Epithelial cell of esophagus (primary cell): ENCODE data around the gene PTPRN2.

ENCODE experiments used
- DNase-seq: peaks from one replicate; pipeline ENCODE4 v3.0.0; 2010; ENCODE audit warnings: low read depth
- H3K4me3 ChIP-seq: 2 replicates; pipeline ENCODE4 v1.5.1; 2011; ENCODE audit warnings: mild to moderate bottlenecking, low read length, control low read depth
- TF ChIP-seq, protein P1 (sequence below): IDR thresholded peaks from 2 replicates; pipeline ENCODE4 v1.5.1; 2011; ENCODE audit warnings: low read depth, mild to moderate bottlenecking, low read length, control low read depth, inconsistent platforms; ENCODE audit not compliant: insufficient read depth; ENCODE audit errors: missing control alignments

PTPRN2 gene

GRCh38 chr7:157689269-157690057 lies 898.2 kb downstream of the PTPRN2 start:
- H3K4me3 ChIP-seq: no peak overlapping the region
- DNase-seq: no peak
- TF ChIP-seq, protein P1, sequence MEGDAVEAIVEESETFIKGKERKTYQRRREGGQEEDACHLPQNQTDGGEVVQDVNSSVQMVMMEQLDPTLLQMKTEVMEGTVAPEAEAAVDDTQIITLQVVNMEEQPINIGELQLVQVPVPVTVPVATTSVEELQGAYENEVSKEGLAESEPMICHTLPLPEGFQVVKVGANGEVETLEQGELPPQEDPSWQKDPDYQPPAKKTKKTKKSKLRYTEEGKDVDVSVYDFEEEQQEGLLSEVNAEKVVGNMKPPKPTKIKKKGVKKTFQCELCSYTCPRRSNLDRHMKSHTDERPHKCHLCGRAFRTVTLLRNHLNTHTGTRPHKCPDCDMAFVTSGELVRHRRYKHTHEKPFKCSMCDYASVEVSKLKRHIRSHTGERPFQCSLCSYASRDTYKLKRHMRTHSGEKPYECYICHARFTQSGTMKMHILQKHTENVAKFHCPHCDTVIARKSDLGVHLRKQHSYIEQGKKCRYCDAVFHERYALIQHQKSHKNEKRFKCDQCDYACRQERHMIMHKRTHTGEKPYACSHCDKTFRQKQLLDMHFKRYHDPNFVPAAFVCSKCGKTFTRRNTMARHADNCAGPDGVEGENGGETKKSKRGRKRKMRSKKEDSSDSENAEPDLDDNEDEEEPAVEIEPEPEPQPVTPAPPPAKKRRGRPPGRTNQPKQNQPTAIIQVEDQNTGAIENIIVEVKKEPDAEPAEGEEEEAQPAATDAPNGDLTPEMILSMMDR: no peak

DNA sequence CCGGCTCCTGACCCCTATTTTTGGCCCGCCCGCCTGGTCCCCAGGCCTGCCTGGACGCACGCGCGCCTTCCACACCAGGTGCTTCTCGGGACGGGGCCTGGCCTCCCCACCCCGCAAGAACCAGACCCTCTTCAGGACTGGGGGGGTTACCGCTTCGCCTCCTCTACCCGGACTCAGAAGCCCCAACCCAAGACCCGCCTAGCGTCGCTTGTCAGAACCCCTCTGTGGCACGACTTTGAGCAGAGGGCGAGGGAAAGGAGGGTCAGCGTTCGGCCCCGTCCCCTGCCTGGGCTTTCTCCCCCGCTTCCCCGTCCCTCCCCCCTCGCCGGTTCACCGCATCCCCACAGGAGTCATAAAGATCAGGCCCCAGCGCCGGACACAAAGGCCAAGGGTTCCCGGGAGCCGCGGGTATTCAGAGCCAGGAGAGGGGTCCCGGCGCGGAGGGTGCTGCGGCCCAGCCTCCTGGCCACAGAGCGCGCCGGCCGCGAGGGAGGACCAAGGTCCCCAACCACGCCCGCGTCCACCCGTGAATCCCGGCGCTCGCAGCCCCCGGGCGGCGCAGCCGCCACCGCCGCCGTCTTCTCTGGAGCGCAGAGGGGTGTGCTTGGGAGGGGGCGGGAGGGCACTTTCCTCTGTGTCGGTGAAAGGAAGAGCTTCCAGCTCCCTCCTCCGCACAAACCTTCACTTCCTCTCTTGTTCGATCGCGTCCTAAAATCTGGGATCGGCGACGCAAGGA lies 898.9 kb downstream of the PTPRN2 start:
- no peak overlapping the region for H3K4me3 ChIP-seq
- DNase-seq: no peak
- TF ChIP-seq, protein P1: no peak

DNA sequence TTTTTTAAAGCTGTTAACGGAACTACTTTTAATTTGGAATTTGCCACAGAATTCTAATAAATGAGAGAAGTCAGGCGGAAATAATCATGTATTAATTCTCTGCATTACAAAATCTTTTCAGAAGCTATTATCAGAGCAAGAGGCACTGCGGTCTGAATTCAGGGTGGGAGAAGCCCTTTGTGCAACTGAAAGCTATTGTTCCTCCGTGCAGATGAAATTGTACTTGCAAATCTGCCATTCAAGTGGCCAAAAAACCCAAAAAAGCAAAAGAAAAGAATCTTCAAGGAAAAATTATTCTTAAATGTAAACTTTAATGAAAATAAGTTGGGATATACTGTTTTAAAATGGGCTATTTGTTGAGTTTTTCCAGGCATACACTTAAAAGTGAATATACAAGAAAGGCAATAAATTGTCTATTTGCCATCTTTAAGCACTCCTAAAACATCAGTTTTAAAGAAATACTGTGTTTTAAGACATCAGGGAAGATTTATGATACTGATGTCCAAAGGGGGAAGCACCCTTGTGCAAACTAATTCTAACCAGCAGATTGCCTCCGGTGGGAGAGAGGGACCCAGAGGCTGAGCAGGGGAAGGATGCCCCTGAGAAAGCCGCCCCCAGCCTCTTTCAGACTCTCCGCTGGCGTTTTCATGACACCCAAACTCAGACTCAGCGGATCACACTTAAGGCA lies 899.6 kb downstream of the PTPRN2 start:
- TF ChIP-seq, protein P1: no peak
- no peak overlapping the region for H3K4me3 ChIP-seq
- DNase-seq: no peak

- DNase-seq: no peak
- TF ChIP-seq, protein P1: no peak
- no peak overlapping the region for H3K4me3 ChIP-seq
Measured at GRCh38 chr7:157687158-157687557, 900.5 kb downstream of the PTPRN2 start.

- TF ChIP-seq, protein P1: no peak
- DNase-seq: no peak
- H3K4me3 ChIP-seq: no peak overlapping the region
Measured at GRCh38 chr7:157686285-157686894, 901.2 kb downstream of the PTPRN2 start.

DNA sequence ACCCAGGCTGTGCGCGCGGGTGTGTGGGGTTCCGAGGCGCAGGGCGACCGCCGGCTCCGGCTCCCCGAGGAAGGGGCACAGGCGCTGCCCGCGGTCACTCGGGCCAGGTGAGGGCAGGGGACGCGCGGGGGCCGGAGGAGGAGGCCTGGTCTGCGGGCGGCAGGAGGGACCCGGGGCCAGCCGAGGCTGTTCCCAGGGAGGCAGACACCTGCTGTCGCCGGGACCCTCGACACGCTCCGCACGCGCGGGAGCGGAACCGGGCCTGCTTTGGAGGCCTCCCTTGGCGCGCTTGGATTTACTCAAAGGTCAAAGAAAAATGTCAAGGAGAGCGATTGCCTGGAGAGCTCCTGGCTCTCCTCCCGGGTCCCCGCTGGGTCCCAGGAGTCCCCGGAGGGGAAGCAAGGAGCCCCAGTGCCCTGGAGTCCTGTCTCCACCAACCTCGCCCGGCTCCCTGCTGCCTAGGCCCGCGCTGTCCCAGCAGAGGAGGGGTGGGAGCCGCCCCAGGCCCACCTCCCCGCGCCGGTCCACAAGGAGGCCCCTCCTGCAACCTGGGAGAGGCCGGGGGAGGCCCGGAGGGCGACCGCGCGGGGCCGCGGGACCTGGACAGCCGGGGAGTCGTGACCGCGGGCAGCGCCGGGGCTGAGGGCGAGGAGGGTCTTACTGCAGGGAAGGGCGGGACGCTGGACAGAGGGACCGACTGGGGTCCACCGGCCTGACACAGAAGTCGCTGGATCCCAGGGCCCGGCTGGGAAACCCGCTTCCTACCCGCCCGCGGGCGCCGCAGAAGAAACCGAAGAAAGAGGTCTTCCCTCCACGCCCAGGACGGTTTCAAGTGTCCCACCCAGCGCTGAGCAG lies 902.0 kb downstream of the PTPRN2 start:
- H3K4me3 ChIP-seq: no peak overlapping the region
- TF ChIP-seq, protein P1: no peak
- DNase-seq: no peak
